Suprapubic skin (tissue), 4 donors: Measurements from ENCODE around the gene ARHGEF17. TPM values are rescaled to one million over a fixed set of nuclear protein-coding genes. Genes with fewer than 3 reads are reported as not detected.

ENCODE experiments used
- DNase-seq, 2 donors: peaks; one replicate each; pipeline ENCODE4 v3.0.0-alpha.2; 2019; ENCODE audit warnings: low spot score in 2 of 2
- H3K27ac ChIP-seq: fragments of 200-600 bp; sonication (generic); one replicate; pipeline ENCODE4 v1.5.1; 2019
- H3K27me3 ChIP-seq: fragments of 200-600 bp; sonication (generic); one replicate; pipeline ENCODE4 v1.5.1; 2019
- H3K36me3 ChIP-seq: fragments of 200-600 bp; sonication (generic); one replicate; pipeline ENCODE4 v1.5.1; 2019
- H3K4me1 ChIP-seq: fragments of 200-600 bp; sonication (generic); one replicate; pipeline ENCODE4 v1.5.1; 2019
- H3K4me3 ChIP-seq: fragments of 200-600 bp; sonication (generic); one replicate; pipeline ENCODE4 v1.5.1; 2019; ENCODE audit warnings: mild to moderate bottlenecking
- H3K9me3 ChIP-seq: fragments of 200-600 bp; sonication (generic); one replicate; pipeline ENCODE4 v1.5.1; 2019
- CTCF ChIP-seq, 2 donors: fragments of 200-600 bp in 1 of 2; fragments of 450-650 bp in 1 of 2; sonication (generic) in 1 of 2; IDR thresholded peaks; one replicate each; pipeline ENCODE4 v1.5.1; 2016 to 2019; ENCODE audit warnings: antibody characterized with exemption in 2 of 2, mild to moderate bottlenecking in 1 of 2, moderate library complexity in 1 of 2
- EP300 ChIP-seq: sonication (generic); formaldehyde crosslinking; IDR thresholded peaks from one replicate; pipeline ENCODE4 v1.6.1; 2017; ENCODE audit warnings: antibody characterized with exemption
- POLR2A ChIP-seq, 2 donors: fragments of 450-650 bp; IDR thresholded peaks; one replicate each; pipeline ENCODE4 v1.6.1; 2017; ENCODE audit warnings: antibody characterized with exemption in 2 of 2, mild to moderate bottlenecking in 2 of 2, moderate library complexity in 2 of 2
- POLR2AphosphoS5 ChIP-seq, 3 donors: sonication (generic); formaldehyde crosslinking; IDR thresholded peaks; one replicate each; pipeline ENCODE4 v1.6.1; 2017; ENCODE audit warnings: antibody characterized with exemption in 3 of 3
- WGBS: methylation state at CpG from one replicate; pipeline ENCODE4 v1.1.5; 2018; 5-methylcytosine and 5-hydroxymethylcytosine counted together
- total RNA-seq, 4 donors: library from RNA; depleted of rRNA; stranded (reverse); fragments of >200 nt; gene quantifications; one replicate each; pipeline ENCODE4 v1.1.0, GENCODE V29; 2016

Gene ARHGEF17
- total RNA-seq, 4 donors from 2014 or later, result 8.3 to 25.0 (median 9.7) TPM

- 81% methylated on average over 14 of the region's 24 CpGs for WGBS
- Histone ChIP-seq H3K36me3 (peaks cover 51% of the 10 kb centered on the region), H3K9me3 (no peaks in the 10 kb centered on the region), H3K27me3 (no peaks in the 10 kb centered on the region), H3K4me1 (no peaks in the 10 kb centered on the region), H3K27ac (no peak overlapping the region), H3K4me3 (no peak overlapping the region)
- no peak for TF ChIP-seq POLR2A (IDR thresholded peaks at IDR 0.05)
- no peak for TF ChIP-seq EP300
- TF ChIP-seq CTCF (IDR thresholded peaks at IDR 0.05), result no peak
- TF ChIP-seq POLR2AphosphoS5 (IDR thresholded peaks at IDR 0.05), result no peak
- DNase-seq, result no peak
Observed at GRCh38 chr11:73365352-73366264, 57.5 kb downstream of the ARHGEF17 start.

- 90% methylated on average over 4 of the region's 4 CpGs for WGBS
- H3K36me3 ChIP-seq, result peaks cover 45% of the 10 kb centered on the region
- no peaks in the 10 kb centered on the region for H3K27me3 ChIP-seq
- no peaks in the 10 kb centered on the region for H3K4me1 ChIP-seq
- DNase-seq, result no peak
- H3K27ac ChIP-seq, result no peak overlapping the region
- H3K4me3 ChIP-seq, result no peak overlapping the region
- no peaks in the 10 kb centered on the region for H3K9me3 ChIP-seq
- no peak for TF ChIP-seq POLR2A (IDR thresholded peaks at IDR 0.05)
- no peak for TF ChIP-seq CTCF (IDR thresholded peaks at IDR 0.05)
- TF ChIP-seq POLR2AphosphoS5 (IDR thresholded peaks at IDR 0.05), result no peak
- TF ChIP-seq EP300, result no peak
Observed at GRCh38 chr11:73366265-73366610, 58.2 kb downstream of the ARHGEF17 start.

GRCh38 chr11:73366953-73367352 is 58.9 kb downstream of the ARHGEF17 start:
- no peak overlapping the region for H3K27ac ChIP-seq
- no peak for DNase-seq
- WGBS, result 76% methylated on average over 6 of the region's 6 CpGs

GRCh38 chr11:73367482-73368024 is 59.5 kb downstream of the ARHGEF17 start:
- H3K4me1 ChIP-seq, result no peaks in the 10 kb centered on the region
- TF ChIP-seq POLR2A (IDR thresholded peaks at IDR 0.05), result no peak
- TF ChIP-seq POLR2AphosphoS5 (IDR thresholded peaks at IDR 0.05), result no peak
- TF ChIP-seq EP300, result no peak
- TF ChIP-seq CTCF (IDR thresholded peaks at IDR 0.05), result no peak
- no peak overlapping the region for H3K4me3 ChIP-seq
- no peak for DNase-seq
- WGBS, result 85% methylated on average over 11 of the region's 20 CpGs
- no peaks in the 10 kb centered on the region for H3K27me3 ChIP-seq
- H3K36me3 ChIP-seq, result peaks cover 34% of the 10 kb centered on the region
- H3K27ac ChIP-seq, result no peak overlapping the region
- no peaks in the 10 kb centered on the region for H3K9me3 ChIP-seq

More at GRCh38 chr11:73366953-73367352, 58.9 kb downstream of the ARHGEF17 start:
- Histone ChIP-seq H3K4me3 (no peak overlapping the region), H3K4me1 (no peaks in the 10 kb centered on the region), H3K36me3 (peaks cover 40% of the 10 kb centered on the region), H3K9me3 (no peaks in the 10 kb centered on the region), H3K27me3 (no peaks in the 10 kb centered on the region)
- no peak for TF ChIP-seq EP300
- no peak for TF ChIP-seq CTCF (IDR thresholded peaks at IDR 0.05)
- TF ChIP-seq POLR2A (IDR thresholded peaks at IDR 0.05), result no peak
- no peak for TF ChIP-seq POLR2AphosphoS5 (IDR thresholded peaks at IDR 0.05)

GRCh38 chr11:73372375-73372993 is 64.4 kb downstream of the ARHGEF17 start:
- Histone ChIP-seq H3K27ac (no peak overlapping the region), H3K9me3 (no peaks in the 10 kb centered on the region), H3K4me1 (peaks cover 17% of the 10 kb centered on the region), H3K4me3 (no peak overlapping the region), H3K36me3 (no peaks in the 10 kb centered on the region), H3K27me3 (no peaks in the 10 kb centered on the region)
- no peak for TF ChIP-seq POLR2A (IDR thresholded peaks at IDR 0.05)
- TF ChIP-seq CTCF (IDR thresholded peaks at IDR 0.05), result no peak
- no peak for TF ChIP-seq EP300
- TF ChIP-seq POLR2AphosphoS5 (IDR thresholded peaks at IDR 0.05), result no peak
- DNase-seq, result no peak
- WGBS, result 80% methylated on average over 5 of the region's 6 CpGs
